WTC11 (cell line): ENCODE results near the gene HHIPL1.

Experiments used
- ELF4 ChIP-seq: sonication (generic); formaldehyde crosslinking; IDR thresholded peaks from 2 replicates; pipeline ENCODE4 v1.8.1; 2022; ENCODE audit warnings: low read depth, mild to moderate bottlenecking, moderate library complexity, missing genetic modification reagents
- GABPB1 ChIP-seq: sonication (generic); formaldehyde crosslinking; IDR thresholded peaks from 2 replicates; pipeline ENCODE4 v1.8.1; 2023; ENCODE audit warnings: mild to moderate bottlenecking, missing genetic modification reagents
- SP1 ChIP-seq: sonication (generic); formaldehyde crosslinking; conservative IDR thresholded peaks from 2 replicates; pipeline ENCODE4 v1.8.1; 2022; ENCODE audit warnings: missing genetic modification reagents
- TF ChIP-seq, protein P1 (sequence below): sonication (generic); formaldehyde crosslinking; IDR thresholded peaks from 2 replicates; pipeline ENCODE4 v1.8.1; 2023; ENCODE audit warnings: mild to moderate bottlenecking, missing genetic modification reagents, moderate library complexity
- TF ChIP-seq, protein P2 (sequence below): fragments of 200-600 bp; IDR thresholded peaks from 2 replicates; pipeline ENCODE4 v1.8.0; 2022; ENCODE audit warnings: antibody characterized with exemption

DNA sequence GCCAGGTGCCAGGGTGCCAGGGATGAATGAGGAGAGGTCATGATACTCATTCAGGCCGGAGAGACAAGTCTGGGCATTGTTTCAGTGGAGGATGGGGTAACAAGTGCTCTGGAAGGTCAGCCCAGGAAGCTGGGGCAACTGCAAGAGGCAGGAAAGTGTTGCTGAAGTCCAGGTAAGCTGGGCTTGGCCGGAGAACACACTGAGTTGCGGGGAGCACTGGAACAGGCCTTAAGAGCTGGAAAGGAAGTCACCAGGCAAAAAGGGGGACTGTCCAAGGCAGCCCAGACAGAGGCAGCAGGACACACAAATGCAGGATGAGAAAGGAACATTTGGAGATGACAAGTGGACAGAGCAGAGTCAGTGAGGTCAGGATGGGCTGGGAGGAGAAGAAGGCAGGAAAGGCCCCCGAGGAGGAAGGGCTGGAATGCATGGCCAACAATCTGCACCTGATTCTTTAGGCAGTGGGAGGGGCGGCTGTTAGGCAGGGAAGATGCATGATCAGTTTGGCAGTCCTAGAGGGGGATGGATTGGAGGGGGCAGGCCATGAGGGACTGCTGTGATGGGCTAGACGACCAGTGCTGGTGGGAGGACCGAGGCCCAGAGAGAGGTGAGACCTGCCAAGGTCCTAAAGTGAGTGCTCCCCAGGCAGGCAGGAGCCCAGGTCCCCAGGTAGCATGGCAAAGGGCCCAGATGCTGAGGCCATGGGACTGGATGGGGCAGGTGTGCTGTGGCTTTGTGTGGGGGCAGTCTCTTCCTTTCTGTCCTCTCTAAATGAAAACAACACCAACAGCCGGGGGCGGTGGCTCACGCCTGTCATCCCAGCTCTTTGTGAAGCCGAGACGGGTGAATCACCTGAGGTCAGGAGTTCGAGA lies 17.2 kb upstream of the HHIPL1 start:
- TF ChIP-seq GABPB1 (CRISPR knock-in tag) = no peak
- no peak for TF ChIP-seq ELF4 (CRISPR knock-in tag)
- TF ChIP-seq, protein P1, sequence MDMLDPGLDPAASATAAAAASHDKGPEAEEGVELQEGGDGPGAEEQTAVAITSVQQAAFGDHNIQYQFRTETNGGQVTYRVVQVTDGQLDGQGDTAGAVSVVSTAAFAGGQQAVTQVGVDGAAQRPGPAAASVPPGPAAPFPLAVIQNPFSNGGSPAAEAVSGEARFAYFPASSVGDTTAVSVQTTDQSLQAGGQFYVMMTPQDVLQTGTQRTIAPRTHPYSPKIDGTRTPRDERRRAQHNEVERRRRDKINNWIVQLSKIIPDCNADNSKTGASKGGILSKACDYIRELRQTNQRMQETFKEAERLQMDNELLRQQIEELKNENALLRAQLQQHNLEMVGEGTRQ (CRISPR knock-in tag) = no peak
- TF ChIP-seq, protein P2, sequence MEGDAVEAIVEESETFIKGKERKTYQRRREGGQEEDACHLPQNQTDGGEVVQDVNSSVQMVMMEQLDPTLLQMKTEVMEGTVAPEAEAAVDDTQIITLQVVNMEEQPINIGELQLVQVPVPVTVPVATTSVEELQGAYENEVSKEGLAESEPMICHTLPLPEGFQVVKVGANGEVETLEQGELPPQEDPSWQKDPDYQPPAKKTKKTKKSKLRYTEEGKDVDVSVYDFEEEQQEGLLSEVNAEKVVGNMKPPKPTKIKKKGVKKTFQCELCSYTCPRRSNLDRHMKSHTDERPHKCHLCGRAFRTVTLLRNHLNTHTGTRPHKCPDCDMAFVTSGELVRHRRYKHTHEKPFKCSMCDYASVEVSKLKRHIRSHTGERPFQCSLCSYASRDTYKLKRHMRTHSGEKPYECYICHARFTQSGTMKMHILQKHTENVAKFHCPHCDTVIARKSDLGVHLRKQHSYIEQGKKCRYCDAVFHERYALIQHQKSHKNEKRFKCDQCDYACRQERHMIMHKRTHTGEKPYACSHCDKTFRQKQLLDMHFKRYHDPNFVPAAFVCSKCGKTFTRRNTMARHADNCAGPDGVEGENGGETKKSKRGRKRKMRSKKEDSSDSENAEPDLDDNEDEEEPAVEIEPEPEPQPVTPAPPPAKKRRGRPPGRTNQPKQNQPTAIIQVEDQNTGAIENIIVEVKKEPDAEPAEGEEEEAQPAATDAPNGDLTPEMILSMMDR = no peak
- no peak for TF ChIP-seq SP1
